Ishikawa (cell line): ENCODE measurements around the gene OCIAD2.

Experiments
- CEBPB ChIP-seq: IDR thresholded peaks from 2 replicates; pipeline ENCODE4 v1.6.1; 2012
- CREB1 ChIP-seq: IDR thresholded peaks from 2 replicates; pipeline ENCODE4 v1.6.1; 2012; ENCODE audit warnings: low read depth
- EGR1 ChIP-seq: IDR thresholded peaks from 2 replicates; pipeline ENCODE4 v1.6.1; 2012
- EP300 ChIP-seq: IDR thresholded peaks from 2 replicates; pipeline ENCODE4 v1.6.1; 2012; ENCODE audit warnings: borderline replicate concordance
- FOXM1 ChIP-seq: IDR thresholded peaks from 2 replicates; pipeline ENCODE4 v1.6.1; 2012; ENCODE audit warnings: low read depth, borderline replicate concordance
- MAX ChIP-seq: IDR thresholded peaks from 2 replicates; pipeline ENCODE4 v1.6.1; 2012
- NFIC ChIP-seq: IDR thresholded peaks from 2 replicates; pipeline ENCODE4 v1.6.1; 2012
- RAD21 ChIP-seq: IDR thresholded peaks from 2 replicates; pipeline ENCODE4 v1.6.1; 2012; ENCODE audit warnings: low read depth
- REST ChIP-seq: IDR thresholded peaks from 2 replicates; pipeline ENCODE4 v1.6.1; 2012; ENCODE audit warnings: low read depth, mild to moderate bottlenecking
- TAF1 ChIP-seq: IDR thresholded peaks from 2 replicates; pipeline ENCODE4 v1.6.1; 2012; ENCODE audit warnings: low read depth, mild to moderate bottlenecking
- TCF12 ChIP-seq: IDR thresholded peaks from 2 replicates; pipeline ENCODE4 v1.6.1; 2012; ENCODE audit warnings: low read depth
- TEAD4 ChIP-seq: IDR thresholded peaks from 2 replicates; pipeline ENCODE4 v1.6.1; 2012
- YY1 ChIP-seq: IDR thresholded peaks from 2 replicates; pipeline ENCODE4 v1.6.1; 2012; ENCODE audit warnings: low read depth
- ZBTB7A ChIP-seq: IDR thresholded peaks from 2 replicates; pipeline ENCODE4 v1.6.1; 2012; ENCODE audit warnings: low read depth
- TF ChIP-seq, protein P1 (sequence below): IDR thresholded peaks from 2 replicates; pipeline ENCODE4 v1.6.1; 2012

OCIAD2 gene

GRCh38 chr4:48947731-48948130 lies 41.2 kb upstream of the OCIAD2 start:
- TF ChIP-seq RAD21 (peak; percentile 31), YY1 (no peak)

DNA sequence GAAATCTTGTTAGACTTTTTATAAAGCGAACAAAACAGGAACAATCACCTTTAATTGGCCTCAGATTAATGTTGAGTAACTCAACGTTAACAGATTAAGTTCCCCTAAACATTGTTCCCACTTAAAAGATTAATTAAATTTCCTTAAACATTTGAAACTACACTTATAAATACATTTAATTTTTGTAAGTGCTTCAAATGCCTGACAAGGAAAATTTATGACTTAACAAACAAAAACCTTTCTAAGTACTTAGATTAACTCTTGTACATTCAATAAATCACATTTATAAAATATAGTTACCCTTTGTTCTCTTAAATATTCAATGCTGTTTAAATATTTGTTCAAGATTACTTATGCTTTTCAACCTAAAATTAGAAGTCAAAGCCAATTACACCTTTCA lies 39.4 kb upstream of the OCIAD2 start:
- TF ChIP-seq FOXM1, result no peak
- TF ChIP-seq YY1, result no peak
- no peak for TF ChIP-seq TAF1
- no peak for TF ChIP-seq RAD21
- TF ChIP-seq TCF12, result no peak
- no peak for TF ChIP-seq EP300
- no peak for TF ChIP-seq REST
- no peak for TF ChIP-seq ZBTB7A

DNA sequence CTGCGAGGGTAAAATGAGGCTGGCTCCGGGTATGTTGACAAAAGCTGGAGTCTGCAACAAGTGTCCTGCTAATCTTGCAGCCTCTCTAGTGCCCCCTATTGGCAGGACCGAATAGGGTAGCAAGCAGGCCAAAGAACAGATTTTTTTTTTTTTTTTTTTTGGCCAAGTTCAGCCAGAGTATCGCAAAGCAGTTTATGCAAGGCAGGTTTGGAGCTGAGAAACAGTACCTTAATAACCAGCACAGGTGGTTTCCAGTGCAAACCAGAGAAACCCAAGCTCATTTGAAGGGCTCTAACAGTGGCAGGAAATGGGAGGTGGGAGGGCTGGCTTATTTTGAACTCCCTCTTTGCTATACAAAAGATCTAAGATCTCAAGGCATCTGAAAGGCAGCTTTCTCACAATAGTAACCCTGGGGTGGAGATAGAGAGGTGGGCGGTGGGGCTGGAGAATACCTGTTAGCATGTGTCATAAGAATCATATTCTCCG lies 38.2 kb upstream of the OCIAD2 start:
- TF ChIP-seq MAX (no peak), CEBPB (no peak), EP300 (no peak), RAD21 (peak; percentile 33), NFIC (no peak), YY1 (no peak), TCF12 (0 out of 2 replicates have a peak, but pooled peaks have one; percentile 23)
- TF ChIP-seq, protein P1, sequence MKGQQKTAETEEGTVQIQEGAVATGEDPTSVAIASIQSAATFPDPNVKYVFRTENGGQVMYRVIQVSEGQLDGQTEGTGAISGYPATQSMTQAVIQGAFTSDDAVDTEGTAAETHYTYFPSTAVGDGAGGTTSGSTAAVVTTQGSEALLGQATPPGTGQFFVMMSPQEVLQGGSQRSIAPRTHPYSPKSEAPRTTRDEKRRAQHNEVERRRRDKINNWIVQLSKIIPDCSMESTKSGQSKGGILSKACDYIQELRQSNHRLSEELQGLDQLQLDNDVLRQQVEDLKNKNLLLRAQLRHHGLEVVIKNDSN, result no peak

DNA sequence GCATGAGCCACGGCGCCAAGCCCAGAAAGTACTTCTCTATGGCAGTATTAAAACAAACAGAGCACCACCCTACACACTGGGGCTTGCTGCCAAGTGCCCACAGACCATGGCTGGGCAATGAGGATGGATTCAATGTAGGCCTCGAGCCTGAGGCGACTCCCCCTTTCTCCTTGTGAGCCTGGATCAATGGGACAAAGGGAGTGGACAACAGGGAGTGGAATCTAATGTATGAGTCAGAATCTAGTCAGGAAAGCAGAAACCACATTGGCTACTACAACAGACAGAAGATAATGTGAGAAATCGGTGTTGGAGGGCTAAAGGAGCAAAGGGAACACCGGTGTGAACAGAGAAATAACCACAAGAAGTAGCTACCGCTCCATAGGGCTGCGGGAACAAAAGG lies 37.7 kb upstream of the OCIAD2 start:
- TF ChIP-seq TCF12 (no peak), CREB1 (no peak)

DNA sequence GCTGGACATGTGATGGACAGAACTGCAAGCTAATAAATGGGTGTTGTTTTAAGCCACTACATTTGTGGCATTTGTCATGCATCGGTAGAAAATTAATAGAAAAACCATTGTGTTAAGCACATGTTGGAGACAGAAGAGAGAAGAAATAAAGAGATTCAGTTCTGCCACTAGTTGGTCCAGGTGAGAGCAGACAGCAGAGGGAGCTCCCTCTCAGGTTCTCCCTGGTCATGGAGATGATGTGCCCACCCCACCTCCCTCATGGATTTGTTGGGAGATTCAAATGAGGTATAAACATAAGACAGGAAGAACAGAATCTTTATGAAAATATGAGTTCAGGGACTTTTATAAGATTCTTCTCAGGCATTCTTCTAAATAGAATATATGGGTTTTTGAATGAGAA lies 36.8 kb upstream of the OCIAD2 start:
- TF ChIP-seq RAD21, result peak; percentile 64
- TF ChIP-seq EP300, result no peak

GRCh38 chr4:48939785-48940184 lies 33.2 kb upstream of the OCIAD2 start:
- TF ChIP-seq MAX (peak; percentile 41; the same call in 1 of the 2 replicates), TCF12 (peak; percentile 76), TAF1 (no peak), CEBPB (peak; percentile 57; the same call in 1 of the 2 replicates), YY1 (peak; percentile 69; the same call in 1 of the 2 replicates), EGR1 (no peak), NFIC (peak; percentile 82), CREB1 (no peak), FOXM1 (no peak), TEAD4 (peak; percentile 81), RAD21 (no peak), EP300 (peak; percentile 71; the same call in 1 of the 2 replicates), ZBTB7A (no peak), REST (no peak)
- TF ChIP-seq, protein P1, result no peak

- TF ChIP-seq, protein P1, result no peak
- TF ChIP-seq CREB1 (no peak), NFIC (no peak), REST (no peak), CEBPB (no peak), ZBTB7A (no peak), RAD21 (no peak), TAF1 (no peak), EP300 (no peak), YY1 (no peak)
Observed at GRCh38 chr4:48938831-48939230, 32.3 kb upstream of the OCIAD2 start.
